Muscle of back (tissue), 13 donors: ENCODE measurements around the gene UBE2D4. TPM values are rescaled to one million over a fixed set of nuclear protein-coding genes. Genes with fewer than 3 reads are reported as not detected.
"Not testable (repeated sequence)": the region's sequence is repeated elsewhere in the genome, so short reads cannot be mapped to it uniquely, and the experiment has no call there.

ENCODE experiments used
- DNase-seq, 3 donors: peaks; one replicate each; pipeline versions ENCODE4 v3.0.0 to v3.0.0-alpha.2; 2013
- long read RNA-seq, 9 donors: transcript quantifications; one replicate each; lab custom pipeline, GENCODE V29; 2026
- polyA plus RNA-seq, 10 donors: library from polyadenylated mRNA; unstranded; fragments of 120-200 nt; gene quantifications; one replicate each; pipeline ENCODE4 v1.2.1, GENCODE V29; 2013; ENCODE audit not compliant: insufficient read length in 10 of 10

Gene UBE2D4
- 10 to 100 TPM; 14.6 to 23.6 (median 20.4) TPM for polyA plus RNA-seq
- long read RNA-seq, donor 1, partial matches to known transcripts, result 0 of 4 reads
- long read RNA-seq, donor 1, other reads (novel, unspliced or antisense), result 0 of 4 reads
- long read RNA-seq, donor 2, partial matches to known transcripts, result 0 of 1 reads
- long read RNA-seq, donor 2, other reads (novel, unspliced or antisense), result 0 of 1 reads
- long read RNA-seq, donor 3, result 0 reads
- long read RNA-seq, donor 4, transcript UBE2D4-201 (7 exons, 3,974 nt), result major isoform, 5 of 6 reads
- long read RNA-seq, donor 4, partial matches to known transcripts, result 0 of 6 reads
- long read RNA-seq, donor 4, other reads (novel, unspliced or antisense), result 0 of 6 reads
- long read RNA-seq, donor 5, transcript UBE2D4-201 (7 exons, 3,974 nt), result major isoform, 8 of 12 reads
- long read RNA-seq, donor 5, partial matches to known transcripts, result 0 of 12 reads
- long read RNA-seq, donor 5, other reads (novel, unspliced or antisense), result 0 of 12 reads
- long read RNA-seq, donor 6, transcript UBE2D4-201 (7 exons, 3,974 nt), result major isoform, 9 of 11 reads
- long read RNA-seq, donor 6, partial matches to known transcripts, result 0 of 11 reads
- long read RNA-seq, donor 6, other reads (novel, unspliced or antisense), result 0 of 11 reads
- long read RNA-seq, donor 7, partial matches to known transcripts, result 0 of 5 reads
- long read RNA-seq, donor 7, other reads (novel, unspliced or antisense), result 0 of 5 reads
- long read RNA-seq, donor 8, transcript UBE2D4-201 (7 exons, 3,974 nt), result major isoform, 6 of 6 reads
- long read RNA-seq, donor 8, partial matches to known transcripts, result 0 of 6 reads
- long read RNA-seq, donor 8, other reads (novel, unspliced or antisense), result 0 of 6 reads
- long read RNA-seq, donor 9, partial matches to known transcripts, result 0 of 2 reads
- long read RNA-seq, donor 9, other reads (novel, unspliced or antisense), result 0 of 2 reads

DNA sequence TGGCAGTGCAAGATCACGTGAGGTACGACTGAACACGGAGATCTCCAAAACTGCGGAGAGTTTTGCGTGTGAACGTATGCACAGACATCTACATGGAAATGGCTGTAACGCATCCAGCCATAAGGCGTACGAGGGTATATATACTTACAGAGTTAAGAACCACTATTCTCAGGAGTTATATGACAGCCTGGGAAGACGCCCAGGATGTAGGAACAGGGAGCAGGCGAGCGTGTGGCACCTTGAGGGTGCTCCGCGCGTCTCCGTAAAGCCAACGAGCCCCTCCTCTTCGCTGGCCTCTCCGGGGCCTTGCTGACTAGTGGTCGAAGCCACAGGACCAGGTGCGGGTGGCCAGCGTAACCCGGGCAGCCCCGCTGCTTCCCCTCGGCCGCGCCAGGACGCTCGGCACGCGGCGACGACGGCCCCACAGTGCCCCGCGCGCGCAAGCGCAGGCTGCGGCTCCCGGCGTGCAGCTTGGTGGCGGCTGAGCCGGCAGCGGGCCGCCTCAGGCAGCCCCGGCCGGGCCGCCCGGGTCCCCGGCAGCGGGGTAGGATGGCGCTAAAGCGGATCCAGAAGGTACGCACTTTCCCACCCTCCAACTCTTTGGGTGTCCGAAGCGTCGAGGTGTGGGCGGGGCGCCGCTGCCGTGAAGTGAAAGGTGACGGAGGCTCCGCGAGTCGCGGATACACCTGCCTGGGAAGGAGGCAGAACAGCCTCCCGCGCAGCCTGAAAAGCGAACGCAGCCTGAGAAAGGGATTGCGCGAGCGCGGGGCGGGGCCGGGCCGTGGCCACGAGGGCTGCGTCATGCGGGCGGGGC, at the start of gene UBE2D4:
Gene UBE2D4, plus strand, starts transcription at position 453 of the 814 bp plus-strand sequence. Its CDS starts 97 bp downstream, at position 550.
- DNase-seq, result peak; percentile 59 to 91 (median 78)

GRCh38 chr7:43876976-43877745, 49.1 kb upstream of the UBE2D4 start:
- no peak for DNase-seq

DNA sequence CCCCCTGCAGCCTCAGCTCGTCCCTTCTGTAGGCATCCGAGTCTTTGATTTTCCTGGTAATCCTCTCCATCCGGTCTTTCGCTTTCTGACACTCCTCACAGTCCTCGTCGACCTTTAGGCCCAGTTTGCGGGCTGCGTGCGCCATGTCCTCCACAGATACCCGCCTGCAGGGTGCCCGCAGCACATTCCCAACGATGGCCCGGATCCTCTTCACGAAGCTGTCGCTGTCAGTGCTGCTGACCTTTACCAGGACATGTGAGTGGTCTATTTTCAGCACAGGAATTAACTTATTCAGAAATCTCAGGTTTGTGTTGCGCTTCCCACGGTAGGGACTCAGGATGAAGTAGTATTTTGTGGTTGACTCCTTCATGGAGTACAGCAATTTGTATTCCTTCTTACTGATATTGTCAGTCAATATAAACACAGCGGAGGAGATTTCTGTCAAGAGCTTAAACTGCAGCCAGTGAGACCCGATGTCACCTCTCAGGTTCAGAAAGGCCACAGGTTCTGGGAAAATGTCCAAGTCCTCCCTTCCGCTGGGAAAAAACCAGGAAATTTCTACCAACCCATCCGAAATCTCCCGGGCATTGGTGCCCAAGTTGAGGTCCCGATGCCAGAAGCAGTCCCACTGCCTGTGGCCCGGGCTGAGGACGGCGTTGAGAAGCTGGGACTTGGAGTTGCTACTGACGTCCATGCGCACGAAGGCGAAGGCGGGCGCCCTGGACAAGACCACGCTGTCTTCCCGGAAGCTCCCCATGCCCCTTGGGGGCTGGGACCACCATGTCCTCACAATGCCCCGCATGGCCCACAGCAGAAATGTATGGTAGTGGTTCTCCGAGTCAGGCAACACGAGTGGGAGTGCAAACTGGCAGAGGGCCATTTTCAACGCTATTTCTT, 48.0 kb upstream of the UBE2D4 start:
- DNase-seq, result no peak

DNA sequence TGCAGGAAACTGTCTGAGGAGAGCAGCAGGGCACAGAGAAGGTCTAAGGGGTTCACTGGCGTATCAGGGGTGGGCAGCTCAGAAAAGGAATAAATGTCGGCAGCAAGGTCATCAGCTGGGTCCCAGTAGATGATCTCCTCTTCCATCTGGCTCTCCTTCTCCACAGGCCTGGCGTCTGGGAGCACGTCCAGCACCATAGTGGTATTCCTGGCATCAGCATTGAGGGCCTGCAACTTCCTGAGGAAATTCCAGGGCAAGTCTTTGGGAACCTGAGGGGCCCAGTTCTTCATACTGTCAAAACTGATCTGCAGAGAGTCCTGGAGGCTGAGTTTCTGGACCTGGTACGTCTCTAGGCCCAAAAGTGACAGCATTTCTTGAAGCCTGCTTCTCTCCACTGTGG, 47.4 kb upstream of the UBE2D4 start:
- DNase-seq, result no peak

GRCh38 chr7:43879477-43879876, 46.8 kb upstream of the UBE2D4 start:
- no peak for DNase-seq

DNA sequence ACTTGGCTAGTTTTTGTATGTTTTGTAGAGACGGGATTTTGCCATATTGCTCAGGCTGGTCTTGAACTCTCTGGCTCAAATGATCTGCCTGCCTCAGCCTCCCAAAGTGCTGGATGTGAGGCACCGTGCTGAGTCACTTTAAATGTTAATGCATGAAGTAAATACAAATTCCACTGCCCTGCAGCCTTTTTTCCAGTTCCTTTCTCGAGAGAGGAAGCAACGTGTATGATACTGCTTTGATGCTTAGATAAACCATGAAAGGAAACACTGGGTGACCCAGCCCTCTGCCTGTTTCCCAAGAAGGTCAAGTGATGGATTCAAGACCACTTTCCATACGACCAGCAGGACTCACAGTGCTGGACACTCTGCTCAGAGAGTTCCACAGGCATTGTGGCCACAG, 45.6 kb upstream of the UBE2D4 start:
- DNase-seq, result no peak

- no peak for DNase-seq
Measured at GRCh38 chr7:43884209-43884608, 42.0 kb upstream of the UBE2D4 start.

DNA sequence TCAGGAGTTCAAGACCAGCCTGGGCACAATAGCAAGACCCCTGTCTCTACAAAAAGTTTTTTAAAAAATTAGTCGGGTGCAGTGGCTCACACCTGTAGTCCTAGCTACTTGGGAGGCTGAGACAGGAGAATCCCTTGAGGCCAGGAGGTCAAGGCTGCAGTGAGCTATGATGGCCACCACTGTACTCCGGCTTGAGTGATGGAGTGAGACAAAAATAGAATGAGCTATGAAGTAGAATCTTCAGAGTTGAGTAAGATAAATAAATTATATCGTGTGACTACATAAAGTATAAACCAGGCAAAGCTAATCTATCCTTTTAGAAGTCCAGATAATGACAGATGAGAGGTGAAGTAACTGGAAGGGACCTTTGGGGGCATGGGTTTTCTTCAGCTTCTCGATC, 41.6 kb upstream of the UBE2D4 start:
- DNase-seq, result no peak

DNA sequence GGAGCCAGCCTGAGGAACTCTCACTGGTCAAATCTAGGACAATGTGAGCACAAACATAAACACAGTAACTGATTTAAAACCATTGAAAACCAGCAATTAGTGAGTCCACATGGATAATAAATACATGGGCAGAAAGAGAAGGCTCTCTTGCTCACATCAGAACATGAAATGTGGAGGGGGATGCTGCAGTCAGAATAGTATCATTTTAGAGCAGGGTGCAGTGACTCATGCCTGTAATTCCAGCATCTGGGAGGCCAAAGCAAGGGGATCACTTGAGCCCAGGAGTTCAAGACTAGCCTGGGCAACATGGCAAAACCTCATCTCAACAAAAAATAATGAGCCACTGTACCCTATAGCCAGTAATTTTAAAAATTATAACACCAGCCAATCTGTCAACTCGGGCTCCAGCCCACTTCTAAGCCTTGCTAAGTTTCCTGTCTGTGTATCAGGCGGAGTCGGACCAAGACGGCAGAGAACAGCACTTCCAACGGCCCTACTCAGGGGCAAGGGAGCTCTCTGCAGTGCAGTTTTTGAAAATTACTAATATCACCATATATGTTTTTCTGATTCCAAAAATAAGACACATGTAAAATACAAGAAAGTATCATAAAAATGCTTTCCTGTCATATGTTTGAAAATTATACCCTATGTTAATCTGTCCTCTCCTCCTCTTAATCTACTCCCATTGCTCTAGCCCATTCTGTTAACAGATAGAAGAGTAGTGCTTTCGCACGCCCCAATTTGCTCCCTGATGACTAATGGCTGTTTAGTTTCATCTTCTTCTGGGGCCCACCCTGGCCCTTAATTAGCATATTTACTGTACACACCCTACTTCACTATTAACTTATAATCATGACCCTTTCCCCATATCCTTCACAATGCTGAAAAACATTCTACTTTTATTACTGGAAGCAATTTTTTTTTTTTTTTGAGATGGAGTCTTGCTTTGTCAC, 37.0 kb upstream of the UBE2D4 start:
- DNase-seq, result no peak

DNA sequence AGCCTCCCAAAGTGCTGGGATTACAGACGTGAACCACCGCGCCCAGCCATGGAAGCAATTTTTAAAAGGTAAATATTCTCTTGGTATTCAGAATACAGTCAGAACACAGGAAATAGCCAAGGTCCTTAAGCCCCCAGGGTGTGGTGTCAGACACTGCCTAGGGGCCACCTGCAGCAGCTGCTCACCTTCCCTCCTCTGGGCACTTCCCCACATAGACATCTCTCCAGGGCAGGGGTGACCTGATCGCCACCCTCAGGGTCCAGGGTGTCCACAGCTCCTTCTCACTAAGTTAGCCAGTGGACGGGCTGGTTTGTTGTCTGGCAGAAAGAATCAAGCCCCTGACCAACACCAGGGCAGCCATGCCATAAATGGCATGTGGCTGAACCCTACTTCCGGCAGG, 35.8 kb upstream of the UBE2D4 start:
- no peak for DNase-seq

- no peak for DNase-seq
Measured at GRCh38 chr7:43891069-43891955, 34.9 kb upstream of the UBE2D4 start.

GRCh38 chr7:43895847-43896415, 30.3 kb upstream of the UBE2D4 start:
- DNase-seq, result no peak

DNA sequence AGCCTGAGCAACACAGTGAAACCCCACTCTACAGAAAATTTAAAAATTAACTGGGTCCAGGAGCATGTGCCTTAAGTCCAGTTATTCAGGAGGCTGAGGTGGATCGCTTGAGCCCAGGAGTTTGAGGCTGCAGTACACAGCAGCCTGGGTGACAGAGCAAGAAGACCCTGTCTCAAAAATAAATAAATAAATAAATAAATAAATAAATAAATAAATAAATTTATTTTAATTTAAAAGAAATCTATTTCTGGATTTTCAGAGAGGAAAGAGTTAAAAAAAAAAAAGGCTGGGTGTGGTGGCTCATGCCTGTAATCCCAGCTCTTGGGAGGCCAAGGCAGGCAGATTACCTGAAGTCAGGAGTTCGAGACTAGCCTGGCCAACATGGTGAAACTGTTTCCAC, 27.7 kb upstream of the UBE2D4 start:
- not testable (repeated sequence) for DNase-seq

GRCh38 chr7:43902542-43903054, 23.6 kb upstream of the UBE2D4 start:
- DNase-seq, result no peak

DNA sequence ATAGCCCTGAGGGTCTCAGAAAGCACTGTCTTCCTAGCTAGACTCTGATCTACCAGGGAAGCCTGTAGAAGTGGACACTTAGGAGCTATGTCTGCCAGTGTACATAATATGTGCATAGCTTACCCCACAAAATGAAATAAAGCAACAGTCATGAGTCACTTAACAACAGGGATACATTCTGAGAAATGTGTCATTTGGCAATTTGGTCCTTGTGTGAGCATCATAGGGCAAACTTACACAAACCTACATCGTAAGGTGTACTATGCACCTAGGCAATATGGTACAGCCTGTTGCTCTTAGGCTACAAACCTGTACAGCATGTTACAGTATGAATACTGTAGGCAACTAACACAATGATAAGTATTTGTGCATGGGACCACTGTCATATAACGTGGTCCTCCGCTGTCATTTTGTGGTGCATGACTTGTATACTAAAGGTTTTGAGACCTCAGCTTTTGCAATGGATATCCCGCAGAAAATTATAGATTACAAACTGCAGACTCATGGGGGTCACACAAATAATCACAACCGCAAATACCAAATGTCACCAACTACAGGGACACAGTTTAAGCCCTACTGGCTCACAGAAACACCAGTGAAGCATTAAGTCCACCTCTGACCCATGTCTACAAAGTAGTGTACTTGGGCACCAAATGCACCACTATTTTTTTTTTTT, 21.6 kb upstream of the UBE2D4 start:
- no peak for DNase-seq

DNA sequence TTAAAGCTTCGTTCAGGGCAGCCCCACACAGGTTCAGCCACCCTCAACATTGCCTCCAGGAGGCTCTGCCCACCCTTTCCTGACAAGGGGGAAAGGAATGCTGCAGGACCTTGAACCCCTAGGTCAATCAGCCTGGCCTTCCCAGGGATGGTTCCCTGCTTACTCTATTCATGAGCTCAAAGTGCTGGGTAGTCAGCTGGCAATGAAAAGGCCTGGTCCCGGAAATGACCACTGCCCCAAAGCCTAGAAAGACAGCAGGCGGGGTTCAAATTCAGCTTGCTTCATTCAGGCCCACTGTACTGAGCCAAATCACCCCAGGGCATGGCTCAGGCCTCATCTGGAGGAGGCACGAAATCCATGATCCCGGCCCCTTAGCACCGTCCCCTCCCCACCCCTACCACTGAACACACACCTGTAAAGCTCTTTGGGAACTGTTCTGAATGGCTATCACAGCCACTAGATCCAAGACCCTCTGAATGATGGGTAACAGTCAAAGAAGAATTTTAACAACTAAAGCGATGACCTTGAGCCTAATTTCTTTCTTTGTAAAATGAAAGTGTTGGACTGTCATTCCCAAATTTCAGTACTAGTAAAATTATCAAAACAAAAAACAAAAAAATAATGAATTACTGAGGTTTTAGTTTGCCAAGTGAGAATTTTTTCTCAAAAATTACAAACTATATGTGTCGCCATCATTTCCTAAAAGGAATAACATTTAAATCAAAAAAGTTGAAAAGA, 20.9 kb upstream of the UBE2D4 start:
- peak in 1 of 3 donors; percentile 26 for DNase-seq
